HEK293T (cell line): ENCODE results near the gene SLC35G6.

Experiments
- ELF4 ChIP-seq: fragments of 450-650 bp; IDR thresholded peaks from 2 replicates; pipeline ENCODE4 v1.6.1; 2017; ENCODE audit warnings: antibody characterized with exemption
- FOXK2 ChIP-seq: fragments of 450-650 bp; IDR thresholded peaks from 2 replicates; pipeline ENCODE4 v1.6.1; 2016; ENCODE audit warnings: mild to moderate bottlenecking
- LEF1 ChIP-seq: fragments of 450-650 bp; IDR thresholded peaks from 2 replicates; pipeline ENCODE4 v1.6.1; 2017; ENCODE audit warnings: mild to moderate bottlenecking, borderline replicate concordance
- NFRKB ChIP-seq: fragments of 450-650 bp; IDR thresholded peaks from 2 replicates; pipeline ENCODE4 v1.6.1; 2016; ENCODE audit warnings: mild to moderate bottlenecking, moderate library complexity
- SP1 ChIP-seq: fragments of 450-650 bp; IDR thresholded peaks from 2 replicates; pipeline ENCODE4 v1.6.1; 2017
- SUZ12 ChIP-seq: fragments of 450-650 bp; IDR thresholded peaks from 2 replicates; pipeline ENCODE4 v1.6.1; 2016; ENCODE audit warnings: mild to moderate bottlenecking

DNA sequence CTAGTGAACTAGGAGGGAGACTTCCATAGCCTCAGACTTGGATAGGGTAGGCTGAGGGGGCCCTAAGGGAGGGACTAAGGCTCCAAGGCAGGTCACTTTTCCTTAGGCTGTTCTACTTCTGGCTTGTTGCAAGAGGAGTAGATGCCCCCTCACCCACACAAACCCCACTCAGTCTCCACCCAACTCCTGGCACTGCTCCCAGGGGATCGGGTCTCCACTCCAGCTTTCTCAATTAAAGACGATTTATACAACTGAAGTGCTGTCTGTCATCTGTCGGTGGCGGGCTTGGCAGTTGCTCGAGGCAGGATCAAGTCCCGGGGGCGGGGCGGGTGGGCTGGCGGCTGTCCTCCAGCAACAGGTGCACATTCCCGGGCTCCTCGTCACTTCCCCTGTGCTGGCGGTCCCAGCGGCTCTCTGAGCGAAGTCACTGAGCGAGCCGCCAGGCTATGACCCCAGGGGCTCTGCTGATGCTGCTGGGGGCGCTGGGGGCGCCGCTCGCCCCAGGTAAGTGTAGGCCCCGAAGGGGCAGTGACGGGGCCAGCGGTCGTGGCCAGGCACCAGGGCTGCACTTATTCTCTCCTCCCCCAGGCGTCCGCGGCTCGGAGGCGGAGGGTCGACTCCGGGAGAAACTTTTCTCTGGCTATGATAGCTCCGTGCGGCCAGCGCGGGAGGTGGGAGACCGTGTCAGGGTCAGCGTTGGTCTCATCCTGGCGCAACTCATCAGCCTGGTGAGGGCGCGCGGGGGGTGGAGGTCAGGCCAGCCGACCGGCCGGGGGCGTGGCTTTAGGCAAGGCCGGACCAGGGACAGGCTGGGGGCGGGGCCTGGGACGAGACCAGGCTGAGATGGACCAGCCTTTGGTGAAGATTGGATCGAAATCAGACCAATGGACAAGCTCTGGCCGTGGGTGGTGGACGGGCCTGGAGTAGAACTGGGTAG, 36.3 kb upstream of the SLC35G6 start, which contains the start of gene CHRNB1:
- no peak for TF ChIP-seq NFRKB
- TF ChIP-seq SUZ12 = no peak
- TF ChIP-seq FOXK2 = no peak
- TF ChIP-seq SP1 = no peak
- TF ChIP-seq LEF1 = no peak
- TF ChIP-seq ELF4 = no peak
